Choroid plexus epithelial cell (primary cell): ENCODE data around the gene OBI1.
A peak's percentile ranks its signal among the peaks of the same experiment; 100 is the strongest.

Experiments used
- DNase-seq: peaks from one replicate; pipeline ENCODE4 v3.0.0-alpha.2; 2010; ENCODE audit warnings: low read depth
- H3K4me3 ChIP-seq: 2 replicates; pipeline ENCODE4 v1.5.1; 2011; ENCODE audit warnings: low read depth, mild to moderate bottlenecking, control low read depth, low read length, moderate library complexity
- CTCF ChIP-seq: conservative IDR thresholded peaks from 2 replicates; pipeline ENCODE4 v1.5.1; 2011; ENCODE audit warnings: low read depth, mild to moderate bottlenecking, control low read depth, inconsistent platforms, low read length, moderate library complexity

Gene OBI1

GRCh38 chr13:78659450-78659730, 435 bp upstream of the OBI1 start:
- TF ChIP-seq CTCF = no peak
- no peak for DNase-seq
- H3K4me3 ChIP-seq = peak overlapping the region; percentile 79

GRCh38 chr13:78657699-78658629, 991 bp downstream of the OBI1 start:
- H3K4me3 ChIP-seq = peak overlapping the region; percentile 79
- DNase-seq = peak; percentile 34
- TF ChIP-seq CTCF = no peak

- no peak for TF ChIP-seq CTCF
- DNase-seq = no peak
- no peak overlapping the region for H3K4me3 ChIP-seq
These were observed 3.0 kb downstream of the OBI1 start for GRCh38 chr13:78655906-78656305.

GRCh38 chr13:78655007-78655406, 3.9 kb downstream of the OBI1 start:
- no peak overlapping the region for H3K4me3 ChIP-seq
- no peak for TF ChIP-seq CTCF
- DNase-seq = no peak

GRCh38 chr13:78652651-78653050, 6.3 kb downstream of the OBI1 start:
- no peak for TF ChIP-seq CTCF

GRCh38 chr13:78650717-78651083, 8.3 kb downstream of the OBI1 start:
- H3K4me3 ChIP-seq = no peak overlapping the region
- no peak for DNase-seq
- TF ChIP-seq CTCF = no peak

More at GRCh38 chr13:78652651-78653050, 6.3 kb downstream of the OBI1 start:
- DNase-seq = no peak
- H3K4me3 ChIP-seq = no peak overlapping the region
